Measurements from ENCODE around the gene LAX1.
A peak's percentile ranks its signal among the peaks of the same experiment; 100 is the strongest.
"Not testable (repeated sequence)": the region's sequence is repeated elsewhere in the genome, so short reads cannot be mapped to it uniquely, and the experiment has no call there.

LAX1 gene

GRCh38 chr1:203769505-203770343 is 4.7 kb downstream of the LAX1 start:
- no peak for DNase-seq (ENCODE audit: low spot score)

GRCh38 chr1:203771901-203772301 is 6.9 kb downstream of the LAX1 start:
- DNase-seq (ENCODE audit: low spot score), result no peak

GRCh38 chr1:203772836-203773235 is 7.9 kb downstream of the LAX1 start:
- no peak for DNase-seq (ENCODE audit: low spot score)

GRCh38 chr1:203776636-203777035 is 11.7 kb downstream of the LAX1 start:
- DNase-seq (ENCODE audit: low spot score), result no peak

GRCh38 chr1:203777596-203777995 is 12.6 kb downstream of the LAX1 start:
- no peak for DNase-seq (ENCODE audit: low spot score)

- DNase-seq (ENCODE audit: low spot score), result no peak
These were observed 13.2 kb downstream of the LAX1 start for GRCh38 chr1:203778146-203778545.

- DNase-seq (ENCODE audit: low spot score), result no peak
These were observed 13.8 kb downstream of the LAX1 start for GRCh38 chr1:203778789-203779188.

GRCh38 chr1:203781962-203782361 is 17.0 kb downstream of the LAX1 start:
- DNase-seq (ENCODE audit: low spot score), result no peak

- no peak for DNase-seq (ENCODE audit: low spot score)
These were observed 25.0 kb downstream of the LAX1 start for GRCh38 chr1:203789966-203790365.

- no peak for DNase-seq (ENCODE audit: low spot score)
These were observed 26.5 kb downstream of the LAX1 start for GRCh38 chr1:203791498-203791897.

- DNase-seq (ENCODE audit: low spot score), result no peak
These were observed 27.5 kb downstream of the LAX1 start for GRCh38 chr1:203792486-203792885.

- DNase-seq (ENCODE audit: low spot score), result not testable (repeated sequence)
These were observed 28.6 kb downstream of the LAX1 start for GRCh38 chr1:203793561-203793960.

GRCh38 chr1:203794764-203795440 is 29.9 kb downstream of the LAX1 start:
- DNase-seq (ENCODE audit: low spot score), result no peak

GRCh38 chr1:203795441-203796235 is 30.7 kb downstream of the LAX1 start, which contains the start of the genes ZBED6 and ZC3H11A:
Gene ZBED6, plus strand, starts transcription at chr1:203795623. Its CDS starts 1,900 bp downstream, at chr1:203797523.
Gene ZC3H11A, plus strand, starts transcription at chr1:203795623. Its CDS starts 21,448 bp downstream, at chr1:203817071.
- peak; percentile 98 for DNase-seq (ENCODE audit: low spot score)

GRCh38 chr1:203796236-203796605 is 31.2 kb downstream of the LAX1 start:
- DNase-seq (ENCODE audit: low spot score), result peak; percentile 29

- DNase-seq (ENCODE audit: low spot score), result no peak
These were observed 32.2 kb downstream of the LAX1 start for GRCh38 chr1:203797216-203797615.

- peak; percentile 24 for DNase-seq (ENCODE audit: low spot score)
These were observed 33.1 kb downstream of the LAX1 start for GRCh38 chr1:203797948-203798655.

- no peak for DNase-seq (ENCODE audit: low spot score)
These were observed 34.2 kb downstream of the LAX1 start for GRCh38 chr1:203799157-203799556.

- DNase-seq (ENCODE audit: low spot score), result peak; percentile 58
These were observed 35.0 kb downstream of the LAX1 start for GRCh38 chr1:203799971-203800370.

- no peak for DNase-seq (ENCODE audit: low spot score)
These were observed 40.7 kb downstream of the LAX1 start for GRCh38 chr1:203805689-203806088.

GRCh38 chr1:203807196-203807595 is 42.2 kb downstream of the LAX1 start:
- DNase-seq (ENCODE audit: low spot score), result no peak

Data from hematopoietic multipotent progenitor cell treated with erythropoietin and hydrocortisone succinate and interleukin-3 and kit ligand, for 15 days (in vitro differentiated cells).